ENCODE data around the gene AUTS2. TPM values are rescaled to one million over a fixed set of nuclear protein-coding genes. Genes with fewer than 3 reads are reported as not detected.

Gene AUTS2
- total RNA-seq, 2 donors from 2014 or later, result 0.53 to 2.2 TPM

DNA sequence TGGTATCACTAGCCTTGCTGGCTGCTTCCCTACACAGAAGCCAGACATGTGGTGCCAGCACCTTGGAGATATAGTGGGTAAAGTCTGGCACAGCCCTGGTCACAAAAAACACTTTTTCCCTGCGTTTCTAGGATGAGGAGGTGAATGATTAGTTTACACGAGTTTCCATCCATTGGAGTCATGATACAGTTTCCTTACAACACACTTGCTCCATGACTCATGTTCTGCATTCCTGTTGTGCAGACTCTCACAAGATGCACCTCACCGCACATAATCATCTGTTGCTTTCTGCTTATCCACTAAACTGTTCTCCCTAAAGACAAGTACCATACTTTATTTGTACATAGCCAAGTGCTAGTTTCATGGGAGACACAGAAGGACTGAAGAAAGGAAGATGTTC lies 786.6 kb downstream of the AUTS2 start:
- Mint-ChIP-seq H3K27ac (no peak overlapping the region), H3K9me3 (peaks cover 10 to 12% of the 10 kb centered on the region in 2 donors), H3K36me3 (no peaks in the 10 kb centered on the region)
- ATAC-seq (no peak), DNase-seq (ENCODE audit: low spot score in 2 of 2) (no peak)

DNA sequence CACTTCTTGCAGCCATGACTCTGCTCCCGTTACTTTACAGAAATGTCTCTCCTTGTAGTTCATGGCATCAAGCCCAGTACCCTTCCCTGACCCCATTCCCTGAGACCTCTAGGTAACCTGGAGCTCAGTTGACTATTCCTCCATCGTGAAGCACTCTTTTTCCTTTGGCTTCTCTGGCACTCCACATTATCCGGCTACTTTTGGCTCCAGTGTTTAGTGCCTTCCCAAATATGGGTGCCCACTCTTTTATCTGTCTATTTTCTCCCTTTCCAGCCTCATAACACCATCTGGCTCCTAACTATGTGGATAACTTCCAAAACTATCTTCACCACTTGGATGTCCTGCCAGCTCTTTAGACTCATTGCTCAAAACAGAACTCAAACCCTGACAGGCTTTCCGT lies 788.9 kb downstream of the AUTS2 start:
- no peak for DNase-seq (ENCODE audit: low spot score in 2 of 2)
- no peak for ATAC-seq
- Mint-ChIP-seq H3K9me3 (peaks cover 5 to 6% of the 10 kb centered on the region in 2 donors), H3K27ac (no peak overlapping the region), H3K36me3 (no peaks in the 10 kb centered on the region)

DNA sequence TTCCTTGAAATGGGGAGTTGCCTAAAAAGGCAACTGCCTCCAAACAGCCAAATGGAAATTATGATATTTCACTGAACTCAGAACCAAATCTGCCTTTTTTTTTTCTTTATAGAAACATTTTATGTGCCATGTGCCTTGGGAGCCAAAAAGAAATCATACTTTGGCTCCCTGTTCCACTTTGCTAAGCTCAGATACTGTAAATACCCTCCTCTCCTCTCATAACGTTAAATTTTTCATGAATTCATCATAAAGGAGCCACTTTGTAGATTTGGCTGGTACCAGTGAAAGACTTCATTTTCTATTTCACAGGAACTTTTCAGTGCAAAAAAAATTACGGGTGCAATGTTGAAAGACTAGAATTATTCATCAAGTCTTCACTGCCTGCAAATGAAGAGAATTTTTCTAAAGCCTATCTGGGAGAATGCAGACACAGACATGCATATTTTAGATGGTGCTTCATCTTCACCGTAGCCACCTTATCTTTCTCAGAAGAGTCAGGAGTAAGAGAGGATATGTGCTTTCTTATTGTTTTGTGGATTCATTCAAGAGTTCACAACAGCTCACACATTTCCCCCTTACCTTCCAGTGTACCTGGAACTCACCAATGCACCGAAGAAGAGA lies 791.4 kb downstream of the AUTS2 start:
- ATAC-seq (no peak), DNase-seq (ENCODE audit: low spot score in 2 of 2) (no peak)
- H3K36me3 Mint-ChIP-seq, result no peaks in the 10 kb centered on the region
- H3K9me3 Mint-ChIP-seq, result peaks cover 0 to 3% of the 10 kb centered on the region in 2 donors
- H3K27ac Mint-ChIP-seq, result no peak overlapping the region

DNA sequence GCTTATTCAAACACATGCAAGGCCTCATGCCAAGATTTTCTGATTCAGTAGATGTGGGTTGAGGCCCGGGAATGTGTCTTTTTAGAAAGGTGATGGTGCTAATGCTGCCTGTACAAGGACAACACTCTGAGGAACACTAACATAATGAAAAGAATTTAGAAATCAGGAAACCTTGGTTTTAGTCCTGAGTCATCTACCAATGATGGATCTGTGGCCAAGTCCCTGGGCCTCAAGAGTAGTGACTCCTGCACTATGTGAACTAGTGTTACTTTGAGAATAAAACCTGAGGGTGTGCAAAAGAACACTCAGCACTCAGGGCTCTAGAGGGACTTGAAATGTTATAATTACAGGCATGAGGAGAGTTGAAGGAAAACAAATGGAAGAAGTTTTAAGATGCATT lies 792.0 kb downstream of the AUTS2 start:
- H3K36me3 Mint-ChIP-seq, result no peaks in the 10 kb centered on the region

DNA sequence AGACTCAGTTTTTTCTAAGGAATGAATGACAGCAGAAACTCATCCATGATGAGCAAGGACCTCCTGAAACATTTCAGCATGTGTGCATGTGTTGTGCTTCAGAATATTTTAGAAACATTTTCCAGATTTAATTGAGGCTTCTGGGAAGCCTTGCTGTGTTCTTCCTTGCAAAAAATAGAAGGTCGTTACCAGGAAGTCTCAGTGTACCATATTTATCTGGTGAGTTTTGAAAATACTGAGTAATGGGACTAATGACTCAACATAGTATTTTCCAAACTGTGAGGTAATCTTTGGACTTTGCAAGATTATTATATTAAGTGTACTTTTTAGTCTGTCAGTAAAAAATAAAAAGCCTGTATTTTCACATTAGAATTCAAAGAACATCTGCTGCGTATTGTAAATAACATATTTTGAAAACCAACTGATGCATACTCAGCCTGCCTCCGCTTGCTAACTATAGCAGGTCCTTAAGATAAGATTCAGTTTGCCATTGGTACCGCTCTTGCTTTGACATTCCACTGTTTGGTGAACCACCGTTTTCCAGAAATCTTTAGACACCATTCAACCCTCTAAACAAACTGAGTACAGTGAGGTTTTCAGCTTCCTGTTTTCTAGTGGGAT lies 794.1 kb downstream of the AUTS2 start:
- ATAC-seq (no peak), DNase-seq (ENCODE audit: low spot score in 2 of 2) (no peak)
- peaks cover 0 to 3% of the 10 kb centered on the region in 2 donors for H3K9me3 Mint-ChIP-seq
- no peak overlapping the region for H3K27ac Mint-ChIP-seq
- H3K36me3 Mint-ChIP-seq, result no peaks in the 10 kb centered on the region

More for the DNA sequence above, 792.0 kb downstream of the AUTS2 start:
- H3K9me3 Mint-ChIP-seq, result peaks cover 0 to 3% of the 10 kb centered on the region in 2 donors
- ATAC-seq, result no peak
- no peak for DNase-seq (ENCODE audit: low spot score in 2 of 2)
- H3K27ac Mint-ChIP-seq, result no peak overlapping the region

DNA sequence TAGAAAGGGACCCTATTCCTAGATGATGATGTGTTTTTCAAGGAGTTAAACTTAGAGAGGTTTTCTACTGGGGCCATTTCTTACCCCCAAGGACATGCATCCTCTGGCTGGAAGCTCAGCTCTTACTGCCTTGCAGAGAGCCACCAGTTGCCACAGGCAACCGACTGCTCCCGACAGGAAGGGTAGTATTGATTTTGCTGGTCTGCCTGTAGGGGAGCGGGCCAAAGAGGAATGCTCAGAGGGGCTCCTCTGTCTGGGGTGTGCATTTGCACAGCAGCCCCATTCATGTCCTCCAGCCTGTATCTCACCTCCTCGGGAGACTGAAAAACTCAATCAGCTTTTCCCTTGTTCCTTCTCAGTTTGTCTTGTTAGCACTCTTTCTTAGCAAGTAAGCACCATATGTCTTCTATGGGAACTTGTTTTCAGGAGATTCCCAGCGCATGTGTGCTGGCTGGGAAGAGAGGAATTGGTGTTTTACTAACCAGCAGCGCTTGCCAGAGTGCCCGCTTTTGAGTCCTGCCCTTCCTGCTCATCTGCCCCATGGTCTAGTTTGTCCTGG lies 794.7 kb downstream of the AUTS2 start:
- peaks cover 0 to 3% of the 10 kb centered on the region in 2 donors for H3K9me3 Mint-ChIP-seq
- no peak for ATAC-seq
- H3K27ac Mint-ChIP-seq, result no peak overlapping the region

DNA sequence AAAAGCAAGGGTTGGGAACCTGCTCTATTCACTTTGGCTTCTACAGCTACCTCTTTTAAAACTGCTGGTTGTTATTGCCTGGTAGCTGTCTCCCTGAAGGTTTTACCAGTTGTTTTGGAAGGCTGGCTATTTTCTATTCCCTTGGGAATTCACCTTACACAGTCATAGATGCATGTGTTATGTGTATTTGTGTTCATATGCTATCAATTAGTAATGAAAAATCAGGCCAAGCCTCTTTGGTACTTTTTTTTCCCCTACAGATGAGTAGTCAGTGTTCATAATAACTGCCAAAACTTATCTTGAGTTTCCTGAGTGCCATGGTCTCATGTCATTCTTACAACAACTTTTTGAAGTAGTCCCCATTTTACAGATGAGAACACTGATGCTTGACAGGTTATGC lies 795.7 kb downstream of the AUTS2 start:
- DNase-seq (ENCODE audit: low spot score in 2 of 2), result no peak
- Mint-ChIP-seq H3K36me3 (no peaks in the 10 kb centered on the region), H3K9me3 (peaks cover 0 to 3% of the 10 kb centered on the region in 2 donors), H3K27ac (no peak overlapping the region)
- no peak for ATAC-seq

More for the DNA sequence above, 794.7 kb downstream of the AUTS2 start:
- H3K36me3 Mint-ChIP-seq, result no peaks in the 10 kb centered on the region
- DNase-seq (ENCODE audit: low spot score in 2 of 2), result no peak

DNA sequence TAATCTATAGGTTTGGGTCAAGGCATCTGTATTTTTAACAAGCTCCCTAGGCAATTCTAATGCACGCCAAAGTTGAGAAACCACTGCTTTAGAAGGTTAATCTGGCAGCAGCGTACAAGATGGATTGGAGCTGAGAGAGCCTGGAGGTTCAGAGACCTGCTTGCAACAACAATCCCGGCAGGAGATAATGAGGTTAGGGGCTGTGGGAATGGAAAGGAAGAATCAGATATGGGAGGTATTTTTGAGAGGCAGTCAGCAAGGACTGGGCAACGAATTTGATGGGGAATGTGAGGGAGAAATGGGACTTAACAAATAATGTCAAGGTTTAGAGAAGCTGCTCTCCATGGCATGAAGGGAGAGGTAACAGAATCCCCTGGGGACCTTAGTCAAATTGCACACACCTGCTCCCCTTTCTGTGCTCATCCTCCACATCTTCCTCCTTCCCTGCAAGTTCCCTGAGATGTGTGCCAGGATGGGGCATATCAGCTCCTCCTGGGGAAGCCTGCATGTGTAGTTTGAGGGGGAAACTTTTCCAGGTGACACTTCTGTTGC lies 802.6 kb downstream of the AUTS2 start:
- no peak for ATAC-seq
- peaks cover 0 to 15% of the 10 kb centered on the region in 2 donors for H3K9me3 Mint-ChIP-seq

DNA sequence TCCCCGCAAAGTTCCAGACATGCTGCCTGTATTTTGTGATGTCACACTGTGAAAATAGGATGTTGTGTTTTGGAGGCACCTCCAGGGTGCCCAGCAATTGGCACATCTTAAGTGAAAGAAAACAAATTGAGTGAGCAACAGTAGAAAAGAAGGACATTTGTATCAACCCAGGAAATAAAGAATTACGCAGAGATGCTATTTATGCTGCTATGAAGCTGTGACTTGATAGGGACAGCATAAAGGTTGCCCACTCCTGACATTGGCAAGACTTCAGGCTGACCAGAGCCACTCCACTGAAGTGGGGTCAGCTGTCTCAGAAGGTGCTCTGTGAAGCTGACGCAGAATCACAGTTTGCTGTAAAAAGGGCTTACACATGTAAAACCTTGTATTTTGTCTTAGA lies 803.8 kb downstream of the AUTS2 start:
- H3K27ac Mint-ChIP-seq, result no peak overlapping the region

More for the DNA sequence above, 802.6 kb downstream of the AUTS2 start:
- Mint-ChIP-seq H3K27ac (no peak overlapping the region), H3K36me3 (peaks cover 0 to 9% of the 10 kb centered on the region in 2 donors)
- no peak for DNase-seq (ENCODE audit: low spot score in 2 of 2)

DNA sequence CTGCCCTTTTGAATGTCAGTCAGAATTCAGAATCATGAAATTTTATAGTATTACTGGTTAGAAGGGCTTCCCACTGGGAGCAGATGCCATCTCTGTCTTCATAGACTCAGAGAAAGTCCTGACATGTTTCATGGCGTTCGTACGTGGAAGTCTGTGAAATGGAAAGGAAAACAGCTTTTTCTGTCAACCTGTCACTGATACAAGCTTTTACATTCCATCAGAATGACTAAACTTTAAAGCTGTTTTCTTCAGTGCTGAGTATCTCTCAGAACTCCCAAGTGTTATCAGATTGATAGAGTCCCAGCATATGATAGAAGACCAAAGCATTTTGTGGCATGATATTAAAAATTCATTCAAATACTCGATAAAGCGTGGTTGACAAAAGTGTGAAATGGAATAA lies 807.0 kb downstream of the AUTS2 start:
- Mint-ChIP-seq H3K36me3 (peaks cover 0 to 9% of the 10 kb centered on the region in 2 donors), H3K27ac (no peak overlapping the region), H3K9me3 (peaks cover 0 to 10% of the 10 kb centered on the region in 2 donors)
- DNase-seq (ENCODE audit: low spot score in 2 of 2), result no peak
- ATAC-seq, result no peak

More for the DNA sequence above, 803.8 kb downstream of the AUTS2 start:
- ATAC-seq, result no peak
- Mint-ChIP-seq H3K9me3 (peaks cover 0 to 15% of the 10 kb centered on the region in 2 donors), H3K36me3 (peaks cover 0 to 9% of the 10 kb centered on the region in 2 donors)
- DNase-seq (ENCODE audit: low spot score in 2 of 2), result no peak

DNA sequence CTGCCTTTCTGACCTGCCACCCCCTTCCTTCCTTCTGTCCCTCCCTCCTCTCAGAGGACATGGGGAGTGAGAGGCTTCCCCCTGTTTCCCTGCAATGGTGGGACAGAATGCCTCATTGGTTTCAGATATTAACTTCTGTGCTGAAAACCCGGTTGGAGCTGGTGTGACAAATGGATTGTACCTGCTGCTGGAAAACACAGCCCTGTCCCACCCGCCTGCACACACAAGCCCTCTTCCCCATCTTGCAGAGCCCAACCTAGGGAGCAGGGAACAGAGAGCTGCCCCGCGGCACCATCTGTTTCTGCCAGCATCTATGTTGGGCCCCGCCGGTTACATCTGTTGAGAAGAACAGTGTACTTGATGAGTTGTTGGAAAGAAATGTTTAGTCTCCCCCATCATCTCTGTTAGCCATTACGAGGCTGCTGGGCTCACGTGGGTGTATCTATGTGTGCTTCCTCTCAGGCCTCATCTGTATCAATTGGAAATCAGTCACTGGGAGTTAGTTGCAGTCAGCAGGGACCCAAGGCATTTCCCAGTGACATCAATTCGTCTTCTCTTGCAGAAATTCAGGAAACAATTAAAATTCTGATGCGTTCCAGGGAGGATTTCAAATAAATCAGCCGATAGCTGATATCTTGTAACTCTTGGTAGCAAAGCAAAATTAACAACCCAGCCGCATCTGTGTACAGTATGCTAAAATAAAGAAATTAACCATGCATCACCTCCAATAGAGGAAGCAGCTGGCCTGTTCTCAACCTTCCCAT lies 808.1 kb downstream of the AUTS2 start:
- Mint-ChIP-seq H3K9me3 (peaks cover 0 to 6% of the 10 kb centered on the region in 2 donors), H3K27ac (no peak overlapping the region), H3K36me3 (peaks cover 0 to under 1% of the 10 kb centered on the region in 2 donors)
- no peak for ATAC-seq
- no peak for DNase-seq (ENCODE audit: low spot score in 2 of 2)

DNA sequence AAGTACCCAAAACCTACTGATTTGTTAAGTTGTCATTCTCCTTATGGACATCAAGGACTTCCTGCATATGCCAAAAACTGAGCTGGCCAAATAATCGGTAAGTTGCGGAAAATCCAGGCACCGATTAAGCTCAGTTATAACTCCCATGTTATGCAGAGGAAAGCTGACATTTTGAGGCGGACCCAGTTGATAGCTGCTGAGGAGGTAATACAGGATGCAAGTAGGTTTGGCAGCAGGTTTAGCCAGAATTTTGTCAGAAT lies 808.6 kb downstream of the AUTS2 start:
- DNase-seq (ENCODE audit: low spot score in 2 of 2), result no peak
- H3K9me3 Mint-ChIP-seq, result peaks cover 0 to 5% of the 10 kb centered on the region in 2 donors
- H3K36me3 Mint-ChIP-seq, result no peaks in the 10 kb centered on the region
- ATAC-seq, result no peak
- no peak overlapping the region for H3K27ac Mint-ChIP-seq

DNA sequence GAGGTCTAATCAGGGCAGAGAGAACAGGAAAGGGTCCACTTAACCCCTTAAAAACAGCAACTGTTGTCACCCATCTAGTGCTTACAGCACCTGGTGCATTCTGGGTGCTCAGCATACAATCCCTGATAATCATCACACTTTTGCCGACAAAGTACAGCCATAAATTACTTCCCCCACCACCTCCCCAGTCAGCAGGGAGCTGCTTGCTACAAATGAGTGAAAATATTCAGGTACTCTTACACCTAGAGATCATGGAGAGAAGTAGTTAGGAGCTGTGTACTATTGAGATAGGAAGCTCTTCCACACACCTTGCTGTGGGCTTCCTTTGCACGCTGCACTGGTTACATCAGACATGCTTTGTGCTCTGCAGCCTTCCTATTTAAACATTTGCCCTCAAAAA lies 810.2 kb downstream of the AUTS2 start:
- H3K9me3 Mint-ChIP-seq, result peaks cover 0 to 5% of the 10 kb centered on the region in 2 donors
- ATAC-seq (no peak), DNase-seq (ENCODE audit: low spot score in 2 of 2) (no peak)
- H3K36me3 Mint-ChIP-seq, result no peaks in the 10 kb centered on the region
- no peak overlapping the region for H3K27ac Mint-ChIP-seq

DNA sequence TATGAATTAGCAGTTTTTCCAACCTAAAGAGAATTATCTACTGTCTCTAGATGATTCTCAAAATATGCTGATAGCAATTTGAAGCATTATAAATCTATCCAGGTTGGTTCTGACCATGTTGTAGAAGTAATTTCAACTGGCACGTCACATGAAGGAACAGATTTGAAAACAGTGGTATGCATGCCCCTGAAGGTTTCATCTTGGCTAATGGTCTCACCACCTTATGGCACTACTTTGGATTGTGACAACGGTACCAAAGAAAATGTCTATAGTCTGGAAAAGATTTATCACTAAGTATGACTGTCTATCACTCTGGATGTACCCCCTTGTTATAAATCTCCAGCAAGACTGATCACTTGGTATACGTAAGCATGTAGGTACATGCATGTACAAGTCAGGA lies 810.6 kb downstream of the AUTS2 start:
- DNase-seq (ENCODE audit: low spot score in 2 of 2) (no peak), ATAC-seq (no peak)
- no peaks in the 10 kb centered on the region for H3K36me3 Mint-ChIP-seq
- no peak overlapping the region for H3K27ac Mint-ChIP-seq
- peaks cover 0 to 5% of the 10 kb centered on the region in 2 donors for H3K9me3 Mint-ChIP-seq

DNA sequence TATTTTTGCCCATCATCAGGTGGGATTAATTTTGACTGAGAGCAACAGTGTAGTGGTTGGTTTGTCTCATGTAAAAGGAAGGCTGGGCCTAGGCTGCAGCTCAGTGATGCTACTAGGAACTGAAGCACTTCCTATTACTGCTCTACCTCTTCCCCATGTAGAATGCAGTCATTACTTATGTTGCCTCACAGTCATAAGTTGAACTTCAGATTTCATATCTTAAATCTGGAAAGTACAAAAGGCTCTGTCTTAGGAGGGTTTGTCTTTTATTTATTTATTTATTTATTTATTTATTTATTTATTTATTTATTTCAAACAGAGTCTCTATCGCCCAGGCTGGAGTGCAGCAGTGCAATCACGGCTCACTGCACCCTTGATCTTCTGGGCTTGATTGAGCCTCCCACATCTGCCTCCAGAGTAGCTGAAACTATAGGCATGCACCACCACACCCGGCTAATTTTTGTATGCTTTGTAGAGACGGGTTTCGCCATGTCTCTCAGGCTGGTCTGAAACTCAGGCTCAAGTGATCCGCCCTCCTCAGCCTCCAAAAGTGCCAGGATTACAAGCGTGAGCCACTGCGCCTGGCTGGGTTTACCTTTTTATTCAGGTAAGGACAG lies 812.0 kb downstream of the AUTS2 start:
- Mint-ChIP-seq H3K9me3 (no peaks in the 10 kb centered on the region), H3K27ac (no peak overlapping the region), H3K36me3 (no peaks in the 10 kb centered on the region)
- ATAC-seq (no peak), DNase-seq (ENCODE audit: low spot score in 2 of 2) (no peak)

DNA sequence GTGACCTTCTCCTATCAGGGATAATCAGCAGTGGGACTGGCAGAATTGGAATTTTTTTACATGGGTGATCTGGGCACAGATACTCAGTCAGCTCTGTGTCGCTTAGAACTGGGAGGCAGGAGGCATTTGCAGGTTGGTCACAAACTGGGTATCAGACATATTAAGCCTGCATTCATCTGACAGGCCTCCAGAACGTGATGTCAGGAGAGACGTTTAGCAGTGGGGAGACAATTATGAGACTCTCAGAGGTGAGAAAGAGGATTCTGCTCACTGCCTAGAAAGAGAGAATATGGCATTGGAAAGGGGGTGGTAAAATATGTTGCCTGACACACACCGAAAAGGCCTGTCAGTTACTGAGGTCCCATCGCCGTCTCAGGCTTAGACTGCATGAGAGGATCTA lies 816.1 kb downstream of the AUTS2 start:
- no peaks in the 10 kb centered on the region for H3K36me3 Mint-ChIP-seq
- DNase-seq (ENCODE audit: low spot score in 2 of 2), result no peak
- no peak overlapping the region for H3K27ac Mint-ChIP-seq
- no peak for ATAC-seq
- no peaks in the 10 kb centered on the region for H3K9me3 Mint-ChIP-seq

Measured in activated naive CD4-positive, alpha-beta T cell treated with anti-CD3 and anti-CD28 coated beads, Interleukin-2, amount 50 U/mL, for 72 hours (primary cell).